GM21529 (cell line): Measurements from ENCODE around the gene TEX264.
"Not testable (repeated sequence)": the region's sequence is repeated elsewhere in the genome, so short reads cannot be mapped to it uniquely, and the experiment has no call there.

ENCODE experiments used
- ATAC-seq: cut with Tn5 transposase; IDR thresholded peaks from one replicate; pipeline ENCODE4 v1.9.1; 2021; ENCODE audit not compliant: unreplicated experiment

TEX264 gene

GRCh38 chr3:51670823-51671733, at the start of gene TEX264:
Gene TEX264 (plus strand): TSS chr3:51671252. CDS start chr3:51674305, 3,053 bp downstream.
- ATAC-seq: peak; percentile 70

GRCh38 chr3:51622413-51622812, 48.6 kb upstream of the TEX264 start:
- no peak for ATAC-seq

GRCh38 chr3:51622868-51623267, 48.2 kb upstream of the TEX264 start:
- ATAC-seq: no peak

- ATAC-seq: no peak
Measured at GRCh38 chr3:51630513-51630912, 40.5 kb upstream of the TEX264 start.

- ATAC-seq: no peak
Measured at GRCh38 chr3:51637144-51637940, 33.7 kb upstream of the TEX264 start.

GRCh38 chr3:51637941-51638471, 33.0 kb upstream of the TEX264 start:
- ATAC-seq: no peak

GRCh38 chr3:51642462-51642861, 28.6 kb upstream of the TEX264 start:
- ATAC-seq: no peak

- ATAC-seq: no peak
Measured at GRCh38 chr3:51646091-51646490, 25.0 kb upstream of the TEX264 start.

GRCh38 chr3:51652103-51652502, 18.9 kb upstream of the TEX264 start:
- ATAC-seq: not testable (repeated sequence)

GRCh38 chr3:51653409-51653808, 17.6 kb upstream of the TEX264 start:
- ATAC-seq: not testable (repeated sequence)

- no peak for ATAC-seq
Measured at GRCh38 chr3:51657234-51657633, 13.8 kb upstream of the TEX264 start.

- no peak for ATAC-seq
Measured at GRCh38 chr3:51659942-51660341, 11.1 kb upstream of the TEX264 start.

- no peak for ATAC-seq
Measured at GRCh38 chr3:51662456-51662855, 8.6 kb upstream of the TEX264 start.

- ATAC-seq: no peak
Measured at GRCh38 chr3:51668756-51669155, 2.3 kb upstream of the TEX264 start.

GRCh38 chr3:51669241-51670052, 1.6 kb upstream of the TEX264 start:
- no peak for ATAC-seq

GRCh38 chr3:51670053-51670822, 814 bp upstream of the TEX264 start:
- no peak for ATAC-seq

- peak; percentile 44 for ATAC-seq
Measured at GRCh38 chr3:51671734-51672475, 853 bp downstream of the TEX264 start.

- ATAC-seq: no peak
Measured at GRCh38 chr3:51673181-51673801, 2.2 kb downstream of the TEX264 start.
